ENCODE data around the gene VAMP8. TPM values are rescaled to one million over a fixed set of nuclear protein-coding genes. Genes with fewer than 3 reads are reported as not detected.

VAMP8 gene
- total and polyA plus RNA-seq, 4 experiments from 2014 or later, result 98.5 to 612 (median 254) TPM

DNA sequence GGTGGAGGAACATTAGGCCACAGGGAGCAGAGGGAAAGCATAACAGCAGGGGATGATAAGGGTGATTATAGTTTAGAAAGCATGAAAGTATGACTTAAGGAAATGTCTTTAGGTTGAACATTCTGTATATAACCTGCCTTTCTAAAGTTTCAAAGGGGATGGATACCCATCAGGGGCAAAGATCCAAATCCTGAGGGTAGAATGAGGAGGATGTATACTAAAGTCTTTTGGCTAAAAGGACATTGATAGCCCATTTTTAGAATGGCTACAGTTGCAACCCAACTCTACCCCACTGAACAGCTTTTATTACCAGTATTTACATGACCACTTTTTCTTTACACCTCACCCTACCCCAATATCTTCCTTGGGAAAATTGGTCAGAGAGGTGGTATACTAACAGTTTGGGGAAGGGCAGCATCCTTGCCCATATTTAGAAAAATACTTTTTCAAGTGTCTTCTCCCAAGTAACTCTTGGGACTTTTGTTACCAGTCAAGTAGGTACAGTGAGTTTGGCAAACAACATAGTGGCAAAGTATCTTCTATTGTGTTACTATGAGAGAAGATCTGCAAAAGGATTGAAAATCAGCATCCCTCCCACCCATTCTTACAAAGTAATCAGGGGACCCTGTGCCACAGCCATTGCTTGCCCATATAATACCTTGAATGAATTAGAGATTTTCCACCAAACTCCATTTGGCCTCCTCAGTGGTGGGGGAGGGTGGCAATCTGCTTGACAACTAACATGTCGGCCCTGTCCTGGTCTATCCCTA lies 30.1 kb upstream of the VAMP8 start:
- no peak overlapping the region for H3K4me3 Mint-ChIP-seq
- H3K9me3 Mint-ChIP-seq, result no peaks in the 10 kb centered on the region
- POLR2A ChIA-PET (ENCODE audit: partially characterized antibody), result interaction anchor here (7.8 kb wide), 1 partner anchor 8 kb away, joined by 113 read pairs; the partner anchor contains the start of gene MAT2A
- H3K36me3 ChIP-seq (ENCODE audit: insufficient read depth, low read length), result peaks cover 47% of the 10 kb centered on the region
- peaks cover 9 to 16% (median 12%) of the 10 kb centered on the region in 4 donors for H3K4me1 Mint-ChIP-seq
- H3K36me3 Mint-ChIP-seq, result peaks cover 41 to 66% of the 10 kb centered on the region in 2 donors
- H3K27ac Mint-ChIP-seq, result peak overlapping the region in 5 of 7 donors; percentile 8 to 85 (median 64)
- H3K9me3 ChIP-seq (ENCODE audit: control insufficient read depth in 1 of 2, low read length in 2 of 2), result no peaks in the 10 kb centered on the region
- no peaks in the 10 kb centered on the region for H3K27me3 ChIP-seq (ENCODE audit: insufficient read depth, low read length)
- H3K4me3 ChIP-seq (ENCODE audit: low read length in 2 of 2), result no peak overlapping the region
- no peak for DNase-seq
- H3K27me3 Mint-ChIP-seq, result no peaks in the 10 kb centered on the region
- intact Hi-C loops (cut with micrococcal nuclease), result no loop called here
- peaks cover 7% of the 10 kb centered on the region for H3K4me1 ChIP-seq (ENCODE audit: insufficient read depth, low read length)
- CTCF ChIA-PET (ENCODE audit: partially characterized antibody), result interaction anchor here (1.0 to 12.4 kb wide), 8 partner anchors 9 to 157 kb away, joined by 3 to 378 read pairs (median 12); partner anchors contain the start of genes MAT2A and SH2D6
- no peak overlapping the region for H3K27ac ChIP-seq (ENCODE audit: low read depth, low read length)

DNA sequence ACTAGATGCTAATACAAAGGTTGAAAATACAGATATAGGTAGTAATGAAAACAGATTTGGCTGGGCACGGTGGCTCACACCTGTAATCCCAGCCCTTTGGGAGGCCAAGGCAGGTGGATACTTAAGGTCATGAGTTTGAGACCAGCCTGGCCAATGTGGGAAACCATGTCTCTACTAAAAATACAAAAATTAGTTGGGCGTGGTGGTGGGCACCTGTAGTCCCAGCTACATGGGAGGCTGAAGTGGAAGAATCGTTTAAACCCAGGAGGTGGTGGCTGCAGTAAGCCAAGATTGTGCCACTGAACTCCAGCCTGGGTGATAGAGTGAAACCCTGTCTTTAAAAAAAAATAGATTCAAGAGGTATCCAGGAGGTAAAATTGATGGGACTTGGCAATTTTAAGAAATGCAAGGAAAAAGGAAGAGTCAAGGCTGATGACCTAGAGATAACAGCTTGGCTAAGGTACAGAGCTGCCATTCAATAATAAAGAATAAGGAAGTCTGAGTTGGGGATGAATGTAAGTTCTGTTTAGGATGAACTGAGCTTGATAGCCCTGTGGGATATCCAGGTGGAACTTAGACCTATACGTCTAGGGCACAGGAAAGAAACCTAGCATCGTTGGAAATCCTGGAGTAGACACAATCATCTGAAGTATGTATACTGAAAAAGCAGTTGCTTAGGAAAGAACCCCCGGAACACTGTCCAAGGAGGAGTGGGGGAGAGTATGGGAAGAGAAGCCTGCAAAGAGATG lies 29.4 kb upstream of the VAMP8 start:
- no peak overlapping the region for H3K4me3 Mint-ChIP-seq
- H3K27me3 ChIP-seq (ENCODE audit: insufficient read depth, low read length), result no peaks in the 10 kb centered on the region
- H3K36me3 ChIP-seq (ENCODE audit: insufficient read depth, low read length), result peaks cover 45% of the 10 kb centered on the region
- peaks cover 35 to 61% of the 10 kb centered on the region in 2 donors for H3K36me3 Mint-ChIP-seq
- ChIA-PET POLR2A (ENCODE audit: partially characterized antibody) (interaction anchor here (1.2 to 7.8 kb wide), 3 partner anchors 8 to 128 kb away, joined by 3 to 113 read pairs (median 92); partner anchors contain the start of genes C2orf68, MAT2A and SH2D6), CTCF (ENCODE audit: partially characterized antibody) (interaction anchor here (1.1 to 12.4 kb wide), 7 partner anchors 9 to 247 kb away, joined by 3 to 378 read pairs (median 7); partner anchors contain the start of genes MAT2A and SH2D6)
- no peaks in the 10 kb centered on the region for H3K9me3 ChIP-seq (ENCODE audit: control insufficient read depth in 1 of 2, low read length in 2 of 2)
- no peaks in the 10 kb centered on the region for H3K9me3 Mint-ChIP-seq
- peaks cover 4 to 10% (median 6%) of the 10 kb centered on the region in 4 donors for H3K4me1 Mint-ChIP-seq
- intact Hi-C loops (cut with micrococcal nuclease), result no loop called here
- no peak overlapping the region for H3K4me3 ChIP-seq (ENCODE audit: low read length in 2 of 2)
- no peaks in the 10 kb centered on the region for H3K27me3 Mint-ChIP-seq
- no peaks in the 10 kb centered on the region for H3K4me1 ChIP-seq (ENCODE audit: insufficient read depth, low read length)
- H3K27ac Mint-ChIP-seq, result peak overlapping the region in 4 of 7 donors; percentile 13 to 51 (median 44)
- DNase-seq, result no peak
- no peak overlapping the region for H3K27ac ChIP-seq (ENCODE audit: low read depth, low read length)

DNA sequence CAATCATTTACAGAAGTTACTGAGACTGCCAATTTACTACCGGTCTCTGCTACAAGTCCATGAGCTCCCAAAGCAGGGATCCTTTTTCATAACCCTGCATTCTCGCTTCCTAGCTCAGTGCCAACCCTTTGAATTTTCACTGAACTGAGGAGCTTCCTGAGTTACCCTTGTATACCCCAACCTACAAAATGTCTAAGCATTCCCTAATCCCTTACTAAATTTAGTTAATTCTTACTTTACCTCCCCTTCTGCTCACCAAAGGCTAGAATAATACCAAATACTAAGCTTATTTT lies 28.8 kb upstream of the VAMP8 start:
- CTCF ChIA-PET (ENCODE audit: partially characterized antibody), result interaction anchor here (1.1 to 12.4 kb wide), 7 partner anchors 8 to 248 kb away, joined by 3 to 378 read pairs (median 7); partner anchors contain the start of genes MAT2A and SH2D6
- Mint-ChIP-seq H3K9me3 (no peaks in the 10 kb centered on the region), H3K4me3 (no peak overlapping the region), H3K27me3 (no peaks in the 10 kb centered on the region), H3K27ac (peak overlapping the region in 3 of 7 donors; percentile 6 to 57 (median 46)), H3K36me3 (peaks cover 31 to 59% of the 10 kb centered on the region in 2 donors), H3K4me1 (peaks cover 3 to 7% (median 5%) of the 10 kb centered on the region in 4 donors)
- Histone ChIP-seq H3K4me3 (ENCODE audit: low read length in 2 of 2) (no peak overlapping the region), H3K27me3 (ENCODE audit: insufficient read depth, low read length) (no peaks in the 10 kb centered on the region), H3K4me1 (ENCODE audit: insufficient read depth, low read length) (no peaks in the 10 kb centered on the region), H3K27ac (ENCODE audit: low read depth, low read length) (no peak overlapping the region), H3K36me3 (ENCODE audit: insufficient read depth, low read length) (peaks cover 44% of the 10 kb centered on the region), H3K9me3 (ENCODE audit: control insufficient read depth in 1 of 2, low read length in 2 of 2) (no peaks in the 10 kb centered on the region)
- intact Hi-C loops (cut with micrococcal nuclease), result no loop called here
- POLR2A ChIA-PET (ENCODE audit: partially characterized antibody), result interaction anchor here (0.7 to 7.8 kb wide), 5 partner anchors 9 to 229 kb away, joined by 3 to 113 read pairs (median 3); partner anchors contain the start of genes C2orf68, GGCX, MAT2A and SH2D6
- DNase-seq, result no peak

DNA sequence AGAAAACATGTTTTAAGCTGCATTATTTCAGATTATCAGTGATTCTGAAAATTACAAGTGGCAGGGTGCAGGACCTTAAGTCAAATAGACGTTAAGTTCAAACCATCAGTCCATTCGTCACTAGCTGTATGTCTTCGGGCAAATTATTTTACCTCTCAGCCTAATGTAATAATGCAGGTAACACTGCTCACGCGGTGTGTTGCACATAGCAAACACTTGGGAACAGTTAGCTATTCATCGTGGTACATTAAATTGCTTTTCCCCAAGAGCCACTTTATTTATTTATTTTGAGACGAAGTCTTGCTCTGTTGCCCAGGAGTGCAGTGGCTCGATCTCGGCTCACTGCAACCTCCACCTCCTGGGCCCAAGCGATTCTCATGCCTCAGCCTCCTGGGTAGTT lies 28.3 kb upstream of the VAMP8 start:
- Mint-ChIP-seq H3K27me3 (no peaks in the 10 kb centered on the region), H3K4me3 (no peak overlapping the region), H3K36me3 (peaks cover 27 to 60% of the 10 kb centered on the region in 2 donors), H3K9me3 (no peaks in the 10 kb centered on the region), H3K27ac (peak overlapping the region in 1 of 7 donors; percentile 47), H3K4me1 (peaks cover 3 to 7% (median 4%) of the 10 kb centered on the region in 4 donors)
- Histone ChIP-seq H3K27ac (ENCODE audit: low read depth, low read length) (no peak overlapping the region), H3K36me3 (ENCODE audit: insufficient read depth, low read length) (peaks cover 47% of the 10 kb centered on the region), H3K4me1 (ENCODE audit: insufficient read depth, low read length) (no peaks in the 10 kb centered on the region), H3K9me3 (ENCODE audit: control insufficient read depth in 1 of 2, low read length in 2 of 2) (no peaks in the 10 kb centered on the region), H3K27me3 (ENCODE audit: insufficient read depth, low read length) (no peaks in the 10 kb centered on the region), H3K4me3 (ENCODE audit: low read length in 2 of 2) (no peak overlapping the region)
- intact Hi-C loops (cut with micrococcal nuclease), result no loop called here
- ChIA-PET POLR2A (ENCODE audit: partially characterized antibody) (interaction anchor here (0.6 to 7.8 kb wide), 6 partner anchors 10 to 230 kb away, joined by 3 to 113 read pairs (median 3); partner anchors contain the start of genes C2orf68, GGCX, MAT2A and SH2D6), CTCF (ENCODE audit: partially characterized antibody) (interaction anchor here (1.0 to 12.4 kb wide), 8 partner anchors 10 to 249 kb away, joined by 3 to 378 read pairs (median 6); partner anchors contain the start of genes MAT2A, SH2D6 and VAMP8)
- no peak for DNase-seq

DNA sequence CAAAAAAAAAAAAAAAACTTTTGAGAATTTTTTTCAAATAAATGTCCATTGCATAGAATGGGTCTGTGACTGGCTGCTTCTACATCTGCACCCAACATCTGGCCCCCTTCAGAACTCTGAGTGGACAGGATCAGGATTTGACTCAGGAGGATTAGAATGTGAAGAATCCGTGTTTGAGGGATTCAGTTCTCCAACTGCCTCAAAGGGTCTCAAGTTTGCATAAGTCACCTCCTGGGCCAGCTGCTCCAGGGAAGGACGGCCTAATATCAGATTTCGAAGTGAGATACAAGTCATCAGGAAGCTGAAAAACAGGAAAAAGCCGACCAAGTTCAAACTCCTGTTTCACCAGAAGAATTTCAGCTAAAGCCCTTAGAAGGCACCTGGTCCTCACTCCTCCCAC lies 27.6 kb upstream of the VAMP8 start:
- Histone ChIP-seq H3K4me3 (ENCODE audit: low read length in 2 of 2) (no peak overlapping the region), H3K27me3 (ENCODE audit: insufficient read depth, low read length) (no peaks in the 10 kb centered on the region), H3K27ac (ENCODE audit: low read depth, low read length) (no peak overlapping the region), H3K36me3 (ENCODE audit: insufficient read depth, low read length) (peaks cover 47% of the 10 kb centered on the region), H3K4me1 (ENCODE audit: insufficient read depth, low read length) (no peaks in the 10 kb centered on the region), H3K9me3 (ENCODE audit: control insufficient read depth in 1 of 2, low read length in 2 of 2) (no peaks in the 10 kb centered on the region)
- H3K27ac Mint-ChIP-seq, result no peak overlapping the region
- DNase-seq, result no peak
- no peak overlapping the region for H3K4me3 Mint-ChIP-seq
- peaks cover 26 to 60% of the 10 kb centered on the region in 2 donors for H3K36me3 Mint-ChIP-seq
- POLR2A ChIA-PET (ENCODE audit: partially characterized antibody), result interaction anchor here (0.6 to 7.8 kb wide), 4 partner anchors 10 to 130 kb away, joined by 3 to 113 read pairs (median 48); partner anchors contain the start of genes GGCX, MAT2A and SH2D6
- no peaks in the 10 kb centered on the region for H3K9me3 Mint-ChIP-seq
- CTCF ChIA-PET (ENCODE audit: partially characterized antibody), result interaction anchor here (0.5 to 12.4 kb wide), 10 partner anchors 9 to 249 kb away, joined by 3 to 378 read pairs (median 6); partner anchors contain the start of genes MAT2A, SH2D6 and VAMP8
- H3K4me1 Mint-ChIP-seq, result peaks cover 0 to 7% (median 4%) of the 10 kb centered on the region in 4 donors
- no peaks in the 10 kb centered on the region for H3K27me3 Mint-ChIP-seq
- intact Hi-C loops (cut with micrococcal nuclease), result no loop called here

DNA sequence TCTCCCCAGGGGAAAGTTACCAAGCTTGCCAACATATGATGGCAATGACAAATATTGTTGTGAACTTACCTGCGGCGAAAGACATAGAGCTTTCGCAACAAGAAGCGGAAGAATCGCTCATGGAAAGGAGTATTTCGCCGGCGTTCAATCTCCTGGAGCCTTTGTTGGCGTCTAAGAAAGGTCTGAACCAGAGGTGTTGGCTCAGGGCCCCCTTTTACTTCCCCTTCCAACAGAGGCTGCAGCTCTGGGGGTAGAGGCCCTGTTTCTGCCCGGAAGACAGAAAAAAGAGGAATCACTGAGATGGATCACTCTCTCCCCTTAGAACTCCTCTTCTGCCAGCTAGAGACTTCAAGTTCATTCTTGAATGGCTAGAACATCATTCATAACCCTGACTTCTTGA lies 26.9 kb upstream of the VAMP8 start:
- no peak overlapping the region for H3K27ac ChIP-seq (ENCODE audit: low read depth, low read length)
- DNase-seq, result no peak
- no peaks in the 10 kb centered on the region for H3K4me1 ChIP-seq (ENCODE audit: insufficient read depth, low read length)
- no peaks in the 10 kb centered on the region for H3K9me3 ChIP-seq (ENCODE audit: control insufficient read depth in 1 of 2, low read length in 2 of 2)
- intact Hi-C loops (cut with micrococcal nuclease), result no loop called here
- H3K4me3 ChIP-seq (ENCODE audit: low read length in 2 of 2), result no peak overlapping the region
- peaks cover 0 to 7% (median 4%) of the 10 kb centered on the region in 4 donors for H3K4me1 Mint-ChIP-seq
- no peaks in the 10 kb centered on the region for H3K27me3 ChIP-seq (ENCODE audit: insufficient read depth, low read length)
- CTCF ChIA-PET (ENCODE audit: partially characterized antibody), result interaction anchor here (0.6 to 12.4 kb wide), 16 partner anchors 8 to 227 kb away, joined by 3 to 378 read pairs (median 6); partner anchors contain the start of genes C2orf68, ELMOD3, MAT2A and RETSAT
- H3K36me3 Mint-ChIP-seq, result peaks cover 30 to 59% of the 10 kb centered on the region in 2 donors
- no peaks in the 10 kb centered on the region for H3K27me3 Mint-ChIP-seq
- H3K9me3 Mint-ChIP-seq, result no peaks in the 10 kb centered on the region
- H3K4me3 Mint-ChIP-seq, result no peak overlapping the region
- peaks cover 48% of the 10 kb centered on the region for H3K36me3 ChIP-seq (ENCODE audit: insufficient read depth, low read length)
- no peak overlapping the region for H3K27ac Mint-ChIP-seq
- POLR2A ChIA-PET (ENCODE audit: partially characterized antibody), result interaction anchor here (1.0 to 7.8 kb wide), 4 partner anchors 11 to 159 kb away, joined by 3 to 113 read pairs (median 52); partner anchors contain the start of genes GGCX, MAT2A and SH2D6
